ENCODE results near the gene GABARAP. TPM values are rescaled to one million over a fixed set of nuclear protein-coding genes. Genes with fewer than 3 reads are reported as not detected.

Gene GABARAP
- total and polyA plus RNA-seq, 2 of the 13 experiments (the other 11 are each of a cell fraction or from before 2014, with no cell fraction given): 161 to 310 TPM

DNA sequence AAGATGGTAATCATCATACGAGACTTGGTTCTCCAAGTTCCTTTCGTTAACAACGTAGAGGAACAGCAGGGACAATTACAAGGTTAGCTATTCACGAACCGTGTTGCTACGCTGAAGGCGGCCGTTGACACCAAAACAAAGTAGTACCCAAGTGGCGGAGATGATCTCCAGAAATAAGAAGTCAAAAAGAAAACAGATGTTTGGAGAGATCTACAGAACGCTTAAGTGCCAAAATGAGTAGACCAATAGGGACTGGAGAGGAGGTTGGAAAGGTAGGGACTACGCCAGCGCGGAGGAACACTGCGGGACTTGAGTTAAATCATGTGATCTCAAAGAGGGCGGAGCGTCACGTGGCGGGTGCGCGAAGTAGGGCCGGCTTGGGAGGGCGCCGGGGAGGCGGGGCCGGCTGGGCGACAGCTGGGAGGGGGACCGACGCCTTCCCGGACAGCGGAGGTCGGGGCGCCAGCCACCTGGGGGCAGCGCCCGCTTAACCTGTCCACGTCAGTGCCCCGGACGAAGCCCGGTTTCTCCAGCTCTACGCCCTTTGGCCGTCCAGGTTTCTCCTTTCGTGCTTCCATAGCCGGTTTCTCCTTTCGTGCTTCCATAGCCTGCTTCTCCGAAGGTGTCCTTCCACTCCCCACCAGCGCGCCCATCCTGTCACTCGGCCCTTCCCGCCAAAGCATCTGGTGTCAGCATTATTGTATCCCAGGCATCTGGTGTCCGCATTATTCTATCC, 636 bp upstream of the GABARAP start (continued):
- peak; percentile 56; the same call in 1 of the 2 replicates for TF ChIP-seq ZNF430 (CRISPR knock-in tag; IDR thresholded peaks at IDR 0.05)
- TF ChIP-seq, protein P1, sequence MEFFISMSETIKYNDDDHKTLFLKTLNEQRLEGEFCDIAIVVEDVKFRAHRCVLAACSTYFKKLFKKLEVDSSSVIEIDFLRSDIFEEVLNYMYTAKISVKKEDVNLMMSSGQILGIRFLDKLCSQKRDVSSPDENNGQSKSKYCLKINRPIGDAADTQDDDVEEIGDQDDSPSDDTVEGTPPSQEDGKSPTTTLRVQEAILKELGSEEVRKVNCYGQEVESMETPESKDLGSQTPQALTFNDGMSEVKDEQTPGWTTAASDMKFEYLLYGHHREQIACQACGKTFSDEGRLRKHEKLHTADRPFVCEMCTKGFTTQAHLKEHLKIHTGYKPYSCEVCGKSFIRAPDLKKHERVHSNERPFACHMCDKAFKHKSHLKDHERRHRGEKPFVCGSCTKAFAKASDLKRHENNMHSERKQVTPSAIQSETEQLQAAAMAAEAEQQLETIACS (CRISPR knock-in tag; IDR thresholded peaks at IDR 0.05): no peak; the same call in 1 of the 2 replicates
- TF ChIP-seq HOXA9 (CRISPR knock-in tag; IDR thresholded peaks at IDR 0.05; ENCODE audit: borderline replicate concordance): peak; percentile 69; the same call in 1 of the 2 replicates
- no peak for TF ChIP-seq ZNF737 (CRISPR knock-in tag; IDR thresholded peaks at IDR 0.05; ENCODE audit: borderline replicate concordance)
- TF ChIP-seq FLYWCH1 (CRISPR knock-in tag; IDR thresholded peaks at IDR 0.05): no peak
- no peak for TF ChIP-seq MED8 (CRISPR knock-in tag; IDR thresholded peaks at IDR 0.05; ENCODE audit: insufficient replicate concordance)
- TF ChIP-seq YY1 (IDR thresholded peaks at IDR 0.05; ENCODE audit: insufficient read depth, insufficient replicate concordance, low read depth, low read length): peak; percentile 73
- TF ChIP-seq ZNF333 (CRISPR knock-in tag; IDR thresholded peaks at IDR 0.05; ENCODE audit: borderline replicate concordance): no peak
- TF ChIP-seq HOXA3 (CRISPR knock-in tag; IDR thresholded peaks at IDR 0.05): peak; percentile 92
- no peak for TF ChIP-seq ZNF567 (CRISPR knock-in tag; IDR thresholded peaks at IDR 0.05; ENCODE audit: borderline replicate concordance)
- peak; percentile 84 for TF ChIP-seq POLR2AphosphoS5 (IDR thresholded peaks at IDR 0.05; ENCODE audit: low read depth, low read length)
- no peak for TF ChIP-seq NR3C1 (CRISPR knock-in tag; IDR thresholded peaks at IDR 0.05)
- TF ChIP-seq, protein P2, sequence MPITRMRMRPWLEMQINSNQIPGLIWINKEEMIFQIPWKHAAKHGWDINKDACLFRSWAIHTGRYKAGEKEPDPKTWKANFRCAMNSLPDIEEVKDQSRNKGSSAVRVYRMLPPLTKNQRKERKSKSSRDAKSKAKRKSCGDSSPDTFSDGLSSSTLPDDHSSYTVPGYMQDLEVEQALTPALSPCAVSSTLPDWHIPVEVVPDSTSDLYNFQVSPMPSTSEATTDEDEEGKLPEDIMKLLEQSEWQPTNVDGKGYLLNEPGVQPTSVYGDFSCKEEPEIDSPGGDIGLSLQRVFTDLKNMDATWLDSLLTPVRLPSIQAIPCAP (CRISPR knock-in tag; IDR thresholded peaks at IDR 0.05; ENCODE audit: low read depth): no peak
- TF ChIP-seq RAD21 (CRISPR knock-in tag; IDR thresholded peaks at IDR 0.05): peak; percentile 80
- 0 out of 2 replicates have a peak, but pooled peaks have one; percentile 54 for TF ChIP-seq ZNF792 (CRISPR knock-in tag; IDR thresholded peaks at IDR 0.05)
- TF ChIP-seq MXI1 (IDR thresholded peaks at IDR 0.05; ENCODE audit: borderline replicate concordance, low read depth, low read length): peak; percentile 79; the same call in 1 of the 3 replicates
- peak; percentile 85 for TF ChIP-seq SP4 (CRISPR knock-in tag; IDR thresholded peaks at IDR 0.05)
- TF ChIP-seq, protein P3, sequence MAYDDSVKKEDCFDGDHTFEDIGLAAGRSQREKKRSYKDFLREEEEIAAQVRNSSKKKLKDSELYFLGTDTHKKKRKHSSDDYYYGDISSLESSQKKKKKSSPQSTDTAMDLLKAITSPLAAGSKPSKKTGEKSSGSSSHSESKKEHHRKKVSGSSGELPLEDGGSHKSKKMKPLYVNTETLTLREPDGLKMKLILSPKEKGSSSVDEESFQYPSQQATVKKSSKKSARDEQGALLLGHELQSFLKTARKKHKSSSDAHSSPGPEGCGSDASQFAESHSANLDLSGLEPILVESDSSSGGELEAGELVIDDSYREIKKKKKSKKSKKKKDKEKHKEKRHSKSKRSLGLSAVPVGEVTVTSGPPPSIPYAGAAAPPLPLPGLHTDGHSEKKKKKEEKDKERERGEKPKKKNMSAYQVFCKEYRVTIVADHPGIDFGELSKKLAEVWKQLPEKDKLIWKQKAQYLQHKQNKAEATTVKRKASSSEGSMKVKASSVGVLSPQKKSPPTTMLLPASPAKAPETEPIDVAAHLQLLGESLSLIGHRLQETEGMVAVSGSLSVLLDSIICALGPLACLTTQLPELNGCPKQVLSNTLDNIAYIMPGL (CRISPR knock-in tag; IDR thresholded peaks at IDR 0.05; ENCODE audit: borderline replicate concordance in 1 of 2, low read depth in 1 of 2): peak; percentile 55 to 70; a peak in 2 of 4 replicates
- TF ChIP-seq, protein P4, sequence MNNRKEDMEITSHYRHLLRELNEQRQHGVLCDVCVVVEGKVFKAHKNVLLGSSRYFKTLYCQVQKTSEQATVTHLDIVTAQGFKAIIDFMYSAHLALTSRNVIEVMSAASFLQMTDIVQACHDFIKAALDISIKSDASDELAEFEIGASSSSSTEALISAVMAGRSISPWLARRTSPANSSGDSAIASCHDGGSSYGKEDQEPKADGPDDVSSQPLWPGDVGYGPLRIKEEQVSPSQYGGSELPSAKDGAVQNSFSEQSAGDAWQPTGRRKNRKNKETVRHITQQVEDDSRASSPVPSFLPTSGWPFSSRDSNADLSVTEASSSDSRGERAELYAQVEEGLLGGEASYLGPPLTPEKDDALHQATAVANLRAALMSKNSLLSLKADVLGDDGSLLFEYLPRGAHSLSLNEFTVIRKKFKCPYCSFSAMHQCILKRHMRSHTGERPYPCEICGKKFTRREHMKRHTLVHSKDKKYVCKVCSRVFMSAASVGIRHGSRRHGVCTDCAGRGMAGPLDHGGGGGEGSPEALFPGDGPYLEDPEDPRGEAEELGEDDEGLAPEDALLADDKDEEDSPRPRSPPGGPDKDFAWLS (CRISPR knock-in tag; IDR thresholded peaks at IDR 0.05; ENCODE audit: borderline replicate concordance): no peak
- 0 out of 2 replicates have a peak, but pooled peaks have one; percentile 42 for TF ChIP-seq ZNF878 (CRISPR knock-in tag; IDR thresholded peaks at IDR 0.05)
- TF ChIP-seq, protein P5, sequence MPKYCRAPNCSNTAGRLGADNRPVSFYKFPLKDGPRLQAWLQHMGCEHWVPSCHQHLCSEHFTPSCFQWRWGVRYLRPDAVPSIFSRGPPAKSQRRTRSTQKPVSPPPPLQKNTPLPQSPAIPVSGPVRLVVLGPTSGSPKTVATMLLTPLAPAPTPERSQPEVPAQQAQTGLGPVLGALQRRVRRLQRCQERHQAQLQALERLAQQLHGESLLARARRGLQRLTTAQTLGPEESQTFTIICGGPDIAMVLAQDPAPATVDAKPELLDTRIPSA (CRISPR knock-in tag; IDR thresholded peaks at IDR 0.05; ENCODE audit: borderline replicate concordance): no peak
- TF ChIP-seq, protein P6, sequence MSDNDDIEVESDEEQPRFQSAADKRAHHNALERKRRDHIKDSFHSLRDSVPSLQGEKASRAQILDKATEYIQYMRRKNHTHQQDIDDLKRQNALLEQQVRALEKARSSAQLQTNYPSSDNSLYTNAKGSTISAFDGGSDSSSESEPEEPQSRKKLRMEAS (IDR thresholded peaks at IDR 0.05): peak; percentile 92
- no peak for TF ChIP-seq ZNF629 (CRISPR knock-in tag; conservative IDR thresholded peaks at IDR 0.05)
